WTC11 (cell line): ENCODE data around the gene CD4.

ENCODE experiments used
- CTCF ChIP-seq: fragments of 200-600 bp; IDR thresholded peaks from 2 replicates; pipeline ENCODE4 v1.8.0; 2022; ENCODE audit warnings: antibody characterized with exemption
- IRF2 ChIP-seq: sonication (generic); formaldehyde crosslinking; IDR thresholded peaks from 2 replicates; pipeline ENCODE4 v1.8.0; 2022; ENCODE audit warnings: low read depth, missing genetic modification reagents, borderline replicate concordance
- JUN ChIP-seq: sonication (generic); formaldehyde crosslinking; IDR thresholded peaks from 2 replicates; pipeline ENCODE4 v1.8.0; 2023; ENCODE audit warnings: mild to moderate bottlenecking, missing genetic modification reagents
- NR1H2 ChIP-seq: sonication (generic); formaldehyde crosslinking; IDR thresholded peaks from 2 replicates; pipeline ENCODE4 v1.9.0; 2021; ENCODE audit warnings: mild to moderate bottlenecking, moderate library complexity, missing genetic modification reagents
- NR2C2 ChIP-seq: sonication (generic); formaldehyde crosslinking; IDR thresholded peaks from 2 replicates; pipeline ENCODE4 v1.8.0; 2022; ENCODE audit warnings: mild to moderate bottlenecking, missing genetic modification reagents
- OVOL2 ChIP-seq: fragments of 250-450 bp; sonication (Bioruptor Pico); IDR thresholded peaks from 2 replicates; pipeline ENCODE4 v1.9.0; 2021; ENCODE audit warnings: mild to moderate bottlenecking, borderline replicate concordance
- PRDM15 ChIP-seq: sonication (generic); formaldehyde crosslinking; IDR thresholded peaks from 2 replicates; pipeline ENCODE4 v1.8.0; 2022; ENCODE audit warnings: missing genetic modification reagents
- SP1 ChIP-seq: sonication (generic); formaldehyde crosslinking; conservative IDR thresholded peaks from 2 replicates; pipeline ENCODE4 v1.8.1; 2022; ENCODE audit warnings: missing genetic modification reagents
- ZNF232 ChIP-seq: sonication (generic); formaldehyde crosslinking; IDR thresholded peaks from 2 replicates; pipeline ENCODE4 v1.8.0; 2022; ENCODE audit warnings: mild to moderate bottlenecking, missing genetic modification reagents
- ZNF396 ChIP-seq: fragments of 250-450 bp; sonication (Bioruptor Pico); IDR thresholded peaks from 2 replicates; pipeline ENCODE4 v1.8.0; 2021; ENCODE audit warnings: mild to moderate bottlenecking, moderate library complexity, borderline replicate concordance
- TF ChIP-seq, protein P1 (sequence below): sonication (generic); formaldehyde crosslinking; conservative IDR thresholded peaks from 2 replicates; pipeline ENCODE4 v1.8.1; 2022; ENCODE audit warnings: mild to moderate bottlenecking, missing genetic modification reagents
- TF ChIP-seq, protein P2 (sequence below): sonication (generic); formaldehyde crosslinking; IDR thresholded peaks from 2 replicates; pipeline ENCODE4 v1.8.0; 2022; ENCODE audit warnings: mild to moderate bottlenecking, missing genetic modification reagents
- TF ChIP-seq, protein P3 (sequence below): sonication (generic); formaldehyde crosslinking; IDR thresholded peaks from 2 replicates; pipeline ENCODE4 v1.8.0; 2023; ENCODE audit warnings: mild to moderate bottlenecking, missing genetic modification reagents
- TF ChIP-seq, protein P4 (sequence below): fragments of 250-450 bp; sonication (Bioruptor Pico); IDR thresholded peaks from 2 replicates; pipeline ENCODE4 v1.9.0; 2021; ENCODE audit warnings: moderate library complexity, mild to moderate bottlenecking, inconsistent platforms, borderline replicate concordance

DNA sequence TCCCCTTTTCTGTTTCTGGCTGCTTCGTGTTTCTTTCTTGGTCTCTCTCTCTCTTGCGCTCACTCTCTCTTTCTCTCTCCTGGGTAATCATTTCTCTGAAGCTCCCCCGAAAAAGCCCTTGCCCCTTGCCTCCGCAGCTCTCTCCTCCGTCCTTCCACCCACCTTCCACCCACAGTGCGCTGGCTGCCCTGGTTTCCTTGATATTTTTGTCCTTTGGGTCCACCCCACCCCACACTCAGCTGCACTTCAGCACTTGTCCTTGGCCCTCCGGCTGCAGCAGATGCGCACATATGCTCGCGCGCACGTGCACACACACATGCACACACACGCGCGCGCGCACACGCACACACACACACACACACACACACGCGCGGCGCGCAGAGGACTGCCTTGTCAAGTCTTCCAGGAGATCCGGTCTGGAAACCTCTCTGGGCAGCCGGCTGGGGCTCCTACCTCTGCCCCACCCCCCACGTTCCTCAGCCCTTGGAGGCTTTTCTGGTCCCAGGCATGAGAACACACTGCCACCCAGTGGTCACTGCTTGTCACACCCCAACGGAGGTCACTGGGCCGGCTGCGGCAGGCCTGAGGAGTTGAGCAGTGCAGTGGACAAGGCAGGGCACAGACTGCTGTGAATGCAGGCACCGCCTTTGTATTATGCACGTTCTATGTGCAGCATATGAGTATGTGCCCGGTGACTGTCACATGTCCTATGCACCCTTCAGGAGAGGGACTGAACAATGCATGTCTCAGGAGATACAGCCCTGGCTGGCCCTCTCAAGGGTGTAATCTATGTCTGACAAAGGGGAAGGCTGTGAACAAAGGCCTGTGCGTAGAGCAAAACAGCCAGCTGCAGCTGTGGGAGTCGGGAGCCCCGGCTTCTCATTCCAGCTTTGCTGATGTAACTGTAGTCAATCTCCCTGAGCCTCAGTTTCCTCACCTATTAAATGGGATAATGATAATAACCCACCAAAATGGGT, 10.5 kb upstream of the CD4 start:
- TF ChIP-seq, protein P1, sequence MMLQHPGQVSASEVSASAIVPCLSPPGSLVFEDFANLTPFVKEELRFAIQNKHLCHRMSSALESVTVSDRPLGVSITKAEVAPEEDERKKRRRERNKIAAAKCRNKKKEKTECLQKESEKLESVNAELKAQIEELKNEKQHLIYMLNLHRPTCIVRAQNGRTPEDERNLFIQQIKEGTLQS (CRISPR knock-in tag), result no peak
- peak; percentile 88 for TF ChIP-seq CTCF
- no peak for TF ChIP-seq ZNF396 (CRISPR knock-in tag)
- no peak; the same call in 1 of the 2 replicates for TF ChIP-seq PRDM15 (CRISPR knock-in tag)
- TF ChIP-seq NR2C2 (CRISPR knock-in tag), result no peak
- TF ChIP-seq, protein P2, sequence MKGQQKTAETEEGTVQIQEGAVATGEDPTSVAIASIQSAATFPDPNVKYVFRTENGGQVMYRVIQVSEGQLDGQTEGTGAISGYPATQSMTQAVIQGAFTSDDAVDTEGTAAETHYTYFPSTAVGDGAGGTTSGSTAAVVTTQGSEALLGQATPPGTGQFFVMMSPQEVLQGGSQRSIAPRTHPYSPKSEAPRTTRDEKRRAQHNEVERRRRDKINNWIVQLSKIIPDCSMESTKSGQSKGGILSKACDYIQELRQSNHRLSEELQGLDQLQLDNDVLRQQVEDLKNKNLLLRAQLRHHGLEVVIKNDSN, result no peak
- TF ChIP-seq SP1, result peak; percentile 72
- TF ChIP-seq, protein P3, sequence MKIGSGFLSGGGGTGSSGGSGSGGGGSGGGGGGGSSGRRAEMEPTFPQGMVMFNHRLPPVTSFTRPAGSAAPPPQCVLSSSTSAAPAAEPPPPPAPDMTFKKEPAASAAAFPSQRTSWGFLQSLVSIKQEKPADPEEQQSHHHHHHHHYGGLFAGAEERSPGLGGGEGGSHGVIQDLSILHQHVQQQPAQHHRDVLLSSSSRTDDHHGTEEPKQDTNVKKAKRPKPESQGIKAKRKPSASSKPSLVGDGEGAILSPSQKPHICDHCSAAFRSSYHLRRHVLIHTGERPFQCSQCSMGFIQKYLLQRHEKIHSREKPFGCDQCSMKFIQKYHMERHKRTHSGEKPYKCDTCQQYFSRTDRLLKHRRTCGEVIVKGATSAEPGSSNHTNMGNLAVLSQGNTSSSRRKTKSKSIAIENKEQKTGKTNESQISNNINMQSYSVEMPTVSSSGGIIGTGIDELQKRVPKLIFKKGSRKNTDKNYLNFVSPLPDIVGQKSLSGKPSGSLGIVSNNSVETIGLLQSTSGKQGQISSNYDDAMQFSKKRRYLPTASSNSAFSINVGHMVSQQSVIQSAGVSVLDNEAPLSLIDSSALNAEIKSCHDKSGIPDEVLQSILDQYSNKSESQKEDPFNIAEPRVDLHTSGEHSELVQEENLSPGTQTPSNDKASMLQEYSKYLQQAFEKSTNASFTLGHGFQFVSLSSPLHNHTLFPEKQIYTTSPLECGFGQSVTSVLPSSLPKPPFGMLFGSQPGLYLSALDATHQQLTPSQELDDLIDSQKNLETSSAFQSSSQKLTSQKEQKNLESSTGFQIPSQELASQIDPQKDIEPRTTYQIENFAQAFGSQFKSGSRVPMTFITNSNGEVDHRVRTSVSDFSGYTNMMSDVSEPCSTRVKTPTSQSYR (CRISPR knock-in tag), result peak; percentile 94
- TF ChIP-seq NR1H2, result no peak
- TF ChIP-seq OVOL2 (CRISPR knock-in tag), result no peak
- TF ChIP-seq, protein P4, sequence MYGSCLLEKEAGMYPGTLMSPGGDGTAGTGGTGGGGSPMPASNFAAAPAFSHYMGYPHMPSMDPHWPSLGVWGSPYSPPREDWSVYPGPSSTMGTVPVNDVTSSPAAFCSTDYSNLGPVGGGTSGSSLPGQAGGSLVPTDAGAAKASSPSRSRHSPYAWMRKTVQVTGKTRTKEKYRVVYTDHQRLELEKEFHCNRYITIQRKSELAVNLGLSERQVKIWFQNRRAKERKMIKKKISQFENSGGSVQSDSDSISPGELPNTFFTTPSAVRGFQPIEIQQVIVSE, result no peak; the same call in 1 of the 2 replicates
- no peak for TF ChIP-seq JUN
- TF ChIP-seq ZNF232 (CRISPR knock-in tag), result peak; percentile 69; the same call in 1 of the 2 replicates
- no peak for TF ChIP-seq IRF2 (CRISPR knock-in tag)
